Uterus (tissue), 2 donors: ENCODE data around the gene CYTH2.

Source experiments
- CTCF ChIP-seq, 4 experiments: fragments of 200-600 bp in 2 of 4; fragments of 450-650 bp in 2 of 4; sonication (generic) in 2 of 4; IDR thresholded peaks; one replicate each; pipeline ENCODE4 v1.5.1; 2016 to 2019; ENCODE audit warnings: antibody characterized with exemption in 4 of 4, mild to moderate bottlenecking in 2 of 4, moderate library complexity in 1 of 4
- POLR2A ChIP-seq, 2 donors: fragments of 450-650 bp; IDR thresholded peaks; one replicate each; pipeline ENCODE4 v1.6.1; 2016; ENCODE audit warnings: antibody characterized with exemption in 2 of 2, mild to moderate bottlenecking in 1 of 2, moderate library complexity in 1 of 2

GRCh38 chr19:48495396-48495795 is 26.2 kb downstream of the CYTH2 start:
- TF ChIP-seq CTCF (IDR thresholded peaks at IDR 0.05) (no peak), POLR2A (IDR thresholded peaks at IDR 0.05) (no peak)
